HG02610 (cell line): ENCODE data around the gene LTO1.

Experiments used
- ATAC-seq: cut with Tn5 transposase; IDR thresholded peaks from one replicate; pipeline ENCODE4 v1.9.1; 2021; ENCODE audit warnings: mild to moderate bottlenecking, moderate library complexity; ENCODE audit not compliant: unreplicated experiment

The LTO1 gene

DNA sequence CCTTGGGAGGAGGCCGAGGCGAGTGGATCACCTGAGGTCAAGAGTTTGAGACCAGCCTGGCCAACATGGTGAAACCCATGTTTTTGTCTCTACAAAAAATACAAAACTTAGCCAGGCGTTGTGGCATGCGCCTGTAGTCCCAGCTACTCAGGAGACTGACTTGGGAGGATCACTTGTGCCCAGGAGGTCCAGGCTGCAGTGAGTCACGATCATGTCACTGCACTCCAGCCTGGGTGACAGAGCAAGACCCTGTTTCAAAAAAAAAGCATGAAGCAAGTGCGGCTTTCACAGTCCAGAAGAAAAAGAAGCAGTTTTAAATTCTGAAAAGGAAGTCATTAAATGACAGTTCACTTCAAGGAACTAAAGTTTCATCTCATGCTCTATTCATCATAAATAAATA is 7.1 kb upstream of the LTO1 start:
- no peak for ATAC-seq

DNA sequence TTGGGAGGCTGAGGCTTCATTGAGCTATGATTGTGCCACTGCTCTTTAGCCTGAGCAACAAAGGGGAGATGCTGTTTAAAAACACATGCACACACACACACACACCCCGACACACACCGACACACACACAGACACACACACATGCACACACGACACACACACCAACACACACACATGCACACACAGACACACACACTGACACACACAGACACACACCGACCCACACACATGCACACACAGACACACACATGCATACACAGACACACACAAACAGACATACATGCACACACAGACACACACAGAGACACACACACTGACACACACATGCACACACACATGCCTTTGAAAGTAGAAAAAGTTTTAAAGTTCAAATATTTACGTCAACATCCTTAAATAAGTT is 5.5 kb upstream of the LTO1 start:
- no peak for ATAC-seq

- ATAC-seq, result no peak
Observed at GRCh38 chr11:69677749-69678148, 2.6 kb upstream of the LTO1 start.

GRCh38 chr11:69674267-69674885 is 777 bp downstream of the LTO1 start:
- no peak for ATAC-seq

DNA sequence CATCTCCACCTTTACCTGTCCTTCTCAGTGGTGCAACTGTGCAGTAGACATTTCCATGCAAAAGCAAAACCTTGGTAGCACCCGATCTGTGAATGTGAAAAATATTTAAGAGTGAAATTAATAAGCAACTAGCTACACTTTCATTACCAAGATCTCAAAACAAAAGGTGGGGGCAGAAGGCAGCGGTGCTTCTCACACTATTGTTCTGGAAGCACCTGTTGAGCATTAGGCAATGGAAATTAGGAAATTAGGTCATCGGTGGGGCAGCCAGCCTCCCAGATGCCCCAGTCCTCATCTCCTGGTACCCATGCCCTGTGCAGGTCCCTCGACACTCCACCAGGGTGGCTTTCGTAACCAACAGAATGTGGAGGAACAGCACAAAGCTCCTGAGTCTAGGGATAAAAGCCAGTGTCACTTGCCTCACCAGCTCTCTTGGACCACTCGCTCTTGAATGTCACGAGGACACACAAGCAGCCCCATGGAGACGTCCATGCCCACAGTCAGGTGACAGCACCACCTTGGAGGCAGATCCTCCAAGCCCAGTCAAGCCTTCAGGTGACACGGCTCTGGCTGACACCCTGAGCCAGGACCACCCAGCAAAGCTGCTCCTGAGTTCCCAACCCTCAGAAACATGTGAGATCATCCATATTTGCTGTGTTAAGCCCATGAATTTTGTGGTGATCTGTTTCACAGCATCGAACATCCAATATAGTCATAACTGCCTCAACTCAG is 3.3 kb downstream of the LTO1 start:
- ATAC-seq, result no peak

DNA sequence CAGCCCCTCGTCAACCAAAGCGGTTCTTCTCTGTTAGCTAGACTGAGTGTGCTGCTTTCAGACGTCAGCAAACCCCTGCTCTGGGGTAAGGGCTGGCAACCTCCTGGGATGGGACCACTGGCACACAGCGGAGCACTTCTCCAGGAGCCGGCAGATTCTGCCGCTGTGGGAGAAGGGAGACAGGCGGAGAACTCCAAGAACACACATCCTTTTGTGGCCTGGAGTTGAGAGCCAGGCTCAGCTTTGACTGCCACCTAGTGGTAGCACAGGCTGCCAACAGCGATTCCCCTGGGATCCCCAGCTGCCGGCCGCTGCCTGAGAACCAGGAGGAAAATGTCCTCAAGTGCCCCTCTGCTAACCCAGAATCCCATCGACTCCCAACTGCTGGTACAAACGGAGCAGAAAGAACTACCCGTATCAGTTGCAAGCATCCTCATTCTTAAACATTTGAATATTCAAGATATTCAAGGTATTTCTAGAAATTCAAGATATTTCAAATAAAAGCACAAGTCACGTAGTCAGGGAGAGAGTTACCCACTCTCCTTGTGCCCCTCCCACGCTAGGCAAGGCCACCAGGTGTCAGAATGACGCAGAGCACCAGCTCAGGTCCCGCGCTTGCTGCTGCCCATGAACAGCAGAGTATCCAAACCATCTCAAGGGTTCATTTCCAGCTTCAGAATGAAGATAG is 4.9 kb downstream of the LTO1 start:
- no peak for ATAC-seq

- no peak for ATAC-seq
Observed at GRCh38 chr11:69669486-69669885, 5.7 kb downstream of the LTO1 start.

DNA sequence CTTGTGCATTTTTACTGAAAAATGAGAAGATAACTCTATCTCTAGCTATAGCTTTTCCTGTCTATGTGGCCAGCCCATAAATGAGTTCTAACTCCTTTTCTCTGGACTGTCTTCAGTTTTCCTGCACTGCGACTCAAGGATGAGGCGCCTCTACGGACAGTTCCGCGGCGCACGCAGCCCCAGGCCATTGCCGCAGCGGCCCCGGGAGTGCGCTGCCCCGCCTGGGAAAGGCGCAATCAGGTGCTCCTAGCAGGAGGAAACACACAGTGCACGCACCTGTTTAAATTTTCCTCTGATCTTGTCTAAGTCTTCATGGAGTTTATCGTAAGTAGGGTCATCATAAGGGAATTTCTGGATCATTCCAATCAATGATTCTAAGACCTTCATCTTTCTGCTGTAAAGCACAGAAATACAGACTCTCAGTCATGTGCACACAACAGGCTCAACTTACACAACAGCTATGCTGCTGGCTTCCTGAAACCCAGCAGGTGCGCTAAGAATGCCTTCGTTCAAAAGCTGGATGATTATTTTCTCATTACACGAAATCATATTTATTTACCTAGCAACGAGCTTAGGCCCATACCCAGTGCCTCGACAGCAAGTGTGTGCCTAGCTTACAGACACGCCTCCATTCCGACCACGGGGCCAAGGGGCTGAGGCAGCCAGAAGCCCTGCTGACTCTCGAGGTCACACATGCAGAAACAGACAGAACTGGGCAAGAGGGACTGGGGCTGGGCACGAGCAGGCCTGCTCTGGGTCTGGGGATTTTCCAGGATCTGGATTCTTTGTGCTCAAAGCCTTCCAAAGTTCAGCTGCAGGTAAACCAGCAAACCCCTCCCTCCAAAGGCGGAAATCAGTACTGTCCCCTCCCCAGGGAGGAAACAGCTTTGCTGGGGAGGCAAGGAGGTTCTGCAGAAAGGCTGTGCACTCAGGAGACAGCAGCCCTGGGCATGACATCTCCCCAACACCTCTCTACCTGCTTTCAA is 7.2 kb downstream of the LTO1 start:
- ATAC-seq, result no peak

DNA sequence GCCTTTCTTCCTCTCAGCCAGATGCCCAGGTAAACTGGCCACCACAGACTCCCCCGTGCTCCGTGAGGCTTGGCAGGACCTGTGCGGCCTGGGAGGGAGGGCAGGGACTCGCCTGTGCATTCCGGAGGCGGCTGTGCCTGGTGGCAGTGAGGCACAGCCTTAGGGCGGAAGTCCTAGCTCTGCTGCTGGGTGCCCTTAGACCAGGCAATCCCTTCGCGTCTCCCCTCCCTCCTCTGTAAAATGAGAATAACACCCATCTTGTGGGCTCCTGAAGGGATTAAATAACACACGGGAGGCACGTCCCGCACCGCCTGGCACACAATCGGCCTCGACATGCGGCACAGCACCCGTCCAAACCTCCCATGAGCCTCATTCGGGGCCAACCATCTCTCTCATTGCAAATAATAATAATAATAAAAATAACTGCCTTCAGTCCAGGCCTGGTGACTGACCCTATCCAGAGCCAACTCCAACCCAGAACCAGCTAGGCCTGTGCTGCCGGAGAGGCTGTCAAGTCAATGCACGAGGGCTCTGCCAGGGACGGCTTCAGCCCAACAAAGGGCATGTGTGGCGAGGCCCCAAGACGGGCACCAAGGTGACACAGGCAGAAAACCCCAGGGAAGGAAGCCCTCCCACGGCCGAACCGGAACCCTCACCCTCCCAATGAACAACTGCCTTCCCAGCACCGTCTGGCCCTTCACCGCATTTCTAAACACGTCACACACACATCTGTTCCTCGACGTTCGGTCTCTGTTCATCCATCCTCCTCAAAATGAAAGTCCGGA is 8.2 kb downstream of the LTO1 start:
- ATAC-seq, result no peak

DNA sequence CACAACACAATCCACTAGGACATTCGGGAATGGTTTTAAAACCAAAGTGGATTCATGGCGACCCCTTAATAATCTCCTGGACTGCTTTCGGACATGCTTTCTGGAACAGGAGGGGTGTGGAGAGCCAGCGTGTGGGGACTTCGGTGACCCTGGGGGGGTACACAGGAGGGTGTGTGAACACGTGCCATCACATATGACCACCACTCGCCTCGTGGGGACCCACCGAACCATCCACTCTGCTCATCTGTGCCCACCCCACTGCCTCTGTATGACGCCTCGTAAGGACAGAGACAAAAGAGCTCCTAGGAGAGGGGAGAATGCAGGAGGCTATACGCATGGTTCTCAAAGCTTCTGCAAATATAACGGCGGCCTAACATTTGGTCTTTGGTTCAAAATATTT is 8.9 kb downstream of the LTO1 start:
- ATAC-seq, result no peak

- ATAC-seq, result no peak
Observed at GRCh38 chr11:69665669-69666068, 9.5 kb downstream of the LTO1 start.

DNA sequence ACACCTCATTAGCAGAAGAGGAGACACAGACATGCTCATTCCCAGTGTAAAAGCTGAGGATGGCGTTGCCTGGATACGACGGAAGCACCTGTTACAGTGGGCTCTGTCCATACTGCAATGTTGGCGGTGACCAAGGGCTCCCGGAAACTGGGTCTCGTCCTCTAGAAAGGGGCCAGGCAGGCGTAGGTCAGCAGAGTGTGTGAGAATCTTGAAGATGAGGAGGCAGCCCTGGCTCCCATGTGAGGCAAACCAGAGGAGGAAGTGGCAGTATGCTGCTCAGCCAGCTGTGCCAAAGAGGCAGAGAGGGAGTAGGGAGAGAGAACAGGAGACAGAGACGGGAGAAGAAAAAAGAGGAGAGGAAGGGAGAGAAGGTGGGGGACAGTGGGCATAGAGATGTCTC is 10.3 kb downstream of the LTO1 start:
- ATAC-seq, result no peak

DNA sequence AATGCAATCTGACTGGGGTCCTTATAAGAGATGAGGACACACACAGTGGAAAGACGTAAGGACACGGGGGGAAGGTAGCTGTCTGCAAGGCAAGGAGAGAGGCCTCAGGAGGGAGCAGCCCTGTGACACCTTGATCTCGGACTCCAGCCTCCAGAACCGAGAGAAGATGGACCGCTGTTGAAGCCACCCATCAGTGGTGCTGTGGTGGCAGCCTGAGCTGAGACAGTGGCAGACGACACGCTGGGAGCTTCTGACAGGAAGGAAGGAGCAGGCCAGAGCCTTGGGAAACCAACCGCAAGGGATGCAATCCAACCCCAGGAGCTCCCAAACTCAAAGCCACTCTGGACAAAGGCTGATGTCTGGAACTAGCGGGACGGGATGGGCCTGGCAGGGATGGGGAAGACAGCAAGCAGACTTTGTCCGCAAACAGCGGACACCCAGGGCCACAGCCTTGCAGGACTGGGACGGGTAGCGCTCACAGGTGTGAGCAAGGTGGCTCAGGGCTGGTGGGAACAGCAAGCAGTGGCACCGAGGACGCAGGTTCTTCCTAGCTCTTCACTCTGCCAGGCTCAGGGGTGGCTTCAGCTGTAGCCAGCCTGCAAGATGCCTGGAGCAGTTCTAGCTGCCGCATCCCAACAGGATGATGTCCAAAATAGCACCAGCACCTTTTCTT is 10.9 kb downstream of the LTO1 start:
- no peak for ATAC-seq

DNA sequence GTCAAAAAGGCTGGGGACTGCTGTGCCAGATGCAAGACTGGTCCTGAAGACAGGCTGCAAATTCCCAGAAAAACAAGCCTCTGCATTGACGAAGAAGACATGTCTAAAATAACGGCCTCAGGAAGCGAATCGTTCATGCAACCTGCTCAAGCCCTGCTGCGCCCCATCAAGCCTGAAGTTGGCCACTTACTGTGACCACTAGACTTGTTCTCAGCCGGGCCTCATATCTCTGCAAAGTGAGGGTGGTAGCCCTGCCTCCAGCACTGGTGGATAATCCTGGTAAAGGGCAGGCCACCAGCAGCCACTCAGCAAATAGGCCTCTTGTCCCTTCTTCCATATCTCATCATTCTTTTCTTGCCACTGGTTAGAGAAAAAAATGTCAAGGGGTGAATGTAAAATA is 11.8 kb downstream of the LTO1 start:
- ATAC-seq, result no peak

GRCh38 chr11:69662806-69663205 is 12.3 kb downstream of the LTO1 start:
- no peak for ATAC-seq

- ATAC-seq, result no peak
Observed at GRCh38 chr11:69662021-69662698, 13.0 kb downstream of the LTO1 start.

- no peak for ATAC-seq
Observed at GRCh38 chr11:69661413-69661715, 13.8 kb downstream of the LTO1 start.

GRCh38 chr11:69660001-69660500 is 15.1 kb downstream of the LTO1 start:
- ATAC-seq, result no peak

- no peak for ATAC-seq
Observed at GRCh38 chr11:69659591-69659990, 15.6 kb downstream of the LTO1 start.
